Heart left ventricle (tissue), 16 donors: ENCODE measurements around the gene CKAP5. TPM values are rescaled to one million over a fixed set of nuclear protein-coding genes. Genes with fewer than 3 reads are reported as not detected.

Experiments used
- ATAC-seq, 4 donors: fragments of 200-7000 bp; cut with Tn5 transposase; one replicate each; pipeline ENCODE4 v1.9.1; 2020 to 2022; ENCODE audit warnings: moderate library complexity in 4 of 4, mild to moderate bottlenecking in 3 of 4, moderate number of reproducible peaks in 1 of 4
- DNase-seq, 5 donors: peaks; one replicate each; pipeline ENCODE4 v3.0.0-alpha.2; 2020
- H3K27ac ChIP-seq, 12 donors: fragments of 200-600 bp; sonication (generic) in 4 of 12; one replicate each; pipeline versions ENCODE4 v1.5.0 to v1.8.0; 2016 to 2022; ENCODE audit warnings: mild to moderate bottlenecking in 2 of 12
- H3K27me3 ChIP-seq, 9 donors: fragments of 200-600 bp; sonication (generic) in 2 of 9; one replicate each; pipeline versions ENCODE4 v1.5.1 to v1.8.0; 2016 to 2022; ENCODE audit warnings: mild to moderate bottlenecking in 3 of 9
- H3K36me3 ChIP-seq, 9 donors: fragments of 200-600 bp; sonication (generic) in 2 of 9; one replicate each; pipeline versions ENCODE4 v1.5.0 to v1.8.0; 2018 to 2022; ENCODE audit warnings: mild to moderate bottlenecking in 2 of 9
- H3K4me1 ChIP-seq, 12 donors: fragments of 200-600 bp; sonication (generic) in 4 of 12; one replicate each; pipeline versions ENCODE4 v1.5.0 to v1.8.0; 2016 to 2022; ENCODE audit warnings: mild to moderate bottlenecking in 3 of 12
- H3K4me3 ChIP-seq, 12 donors: fragments of 200-600 bp; sonication (generic) in 4 of 12; one replicate each; pipeline versions ENCODE4 v1.5.0 to v1.8.0; 2017 to 2022; ENCODE audit warnings: mild to moderate bottlenecking in 9 of 12, moderate library complexity in 4 of 12
- H3K9me3 ChIP-seq, 12 donors: fragments of 200-600 bp; sonication (generic) in 4 of 12; one replicate each; pipeline versions ENCODE4 v1.5.0 to v1.8.0; 2016 to 2022; ENCODE audit warnings: mild to moderate bottlenecking in 1 of 12
- POLR2A ChIP-seq, 2 donors: fragments of 450-650 bp; IDR thresholded peaks; one replicate each; pipeline ENCODE4 v1.6.1; 2017; ENCODE audit warnings: antibody characterized with exemption in 2 of 2, mild to moderate bottlenecking in 2 of 2, moderate library complexity in 2 of 2
- WGBS, 4 donors: extraction: QIAGEN DNeasy Blood & Tissue Kit in 2 of 4; methylation state at CpG; one replicate each; pipeline versions ENCODE4 v1.1.5 to v1.1.7; 2013 to 2018; 5-methylcytosine and 5-hydroxymethylcytosine counted together
- intact Hi-C, 10 donors: fragments of 100-400 bp; cut with DNase I; formaldehyde crosslinking; loops; one replicate each; pipeline versions ENCODE4 v1.11.1 to v1.14.2; 2022
- polyA plus RNA-seq, 2 donors: library from polyadenylated mRNA; stranded (reverse); fragments of 200-250 nt; gene quantifications; one replicate each; pipeline ENCODE4 v1.2.3, GENCODE V29; 2013
- total RNA-seq, 9 donors: library from RNA; depleted of rRNA in 2 of 9; stranded (reverse); fragments of >200 nt in 2 of 9; fragmentation: NEBNext Ultra II Directional in 3 of 9; extraction: Animal tissue kit (Norgen Biotek cat#: 25700) in 3 of 9; gene quantifications; one replicate each; pipeline versions ENCODE4 v1.1.0 to v1.2.4, GENCODE V29; 2016 to 2023
- TF ChIP-seq, protein P1 (sequence below), 12 donors: fragments of 200-600 bp; sonication (generic) in 4 of 12; IDR thresholded peaks; one replicate each; pipeline versions ENCODE4 v1.5.0 to v1.8.0; 2018 to 2022; ENCODE audit warnings: antibody characterized with exemption in 12 of 12, mild to moderate bottlenecking in 5 of 12
- donor health status: ischemic (EF 13 %, LVEDD 7.1; RV severe dilation, severe dysfunction).
- donor health status: healthy with polysubstance abuse.
- donor health status: DM: no; HTN: yes; CAD: no.
- donor health status: DM: no; HTN: no; CAD: no.
- donor health status: ischemic (EF 25% LVEDD 6.9; RV normal size, moderate dysfunction).
- donor health status: ischemic (EF 25% LVEDD 5.7; RV mildly dilated, moderate dysfunction).
- donor health status: healthy.
- donor health status: DM: yes; HTN: yes; CAD: no.
- donor health status: ischemic (EF 35%, LVEDD 5.7; RV mildly dilated, moderate dysfunction).
- donor health status: nonischemic (EF 11% LVEDD 7.7; RV severe dilation, severe dysfunction).
- donor health status: DM: yes; HTN: yes; CAD: no.
- donor health status: PGD.
- donor health status: ischemic (EF 29% LVEDD 5.4; RV normal size, mild dysfunction).
- donor health status: nonischemic (EF 23%, LVEDD 6.1; RV moderate dilation, normal function).

Gene CKAP5
- total and polyA plus RNA-seq, 11 donors: 12.3 to 108 (median 67.6) TPM

DNA sequence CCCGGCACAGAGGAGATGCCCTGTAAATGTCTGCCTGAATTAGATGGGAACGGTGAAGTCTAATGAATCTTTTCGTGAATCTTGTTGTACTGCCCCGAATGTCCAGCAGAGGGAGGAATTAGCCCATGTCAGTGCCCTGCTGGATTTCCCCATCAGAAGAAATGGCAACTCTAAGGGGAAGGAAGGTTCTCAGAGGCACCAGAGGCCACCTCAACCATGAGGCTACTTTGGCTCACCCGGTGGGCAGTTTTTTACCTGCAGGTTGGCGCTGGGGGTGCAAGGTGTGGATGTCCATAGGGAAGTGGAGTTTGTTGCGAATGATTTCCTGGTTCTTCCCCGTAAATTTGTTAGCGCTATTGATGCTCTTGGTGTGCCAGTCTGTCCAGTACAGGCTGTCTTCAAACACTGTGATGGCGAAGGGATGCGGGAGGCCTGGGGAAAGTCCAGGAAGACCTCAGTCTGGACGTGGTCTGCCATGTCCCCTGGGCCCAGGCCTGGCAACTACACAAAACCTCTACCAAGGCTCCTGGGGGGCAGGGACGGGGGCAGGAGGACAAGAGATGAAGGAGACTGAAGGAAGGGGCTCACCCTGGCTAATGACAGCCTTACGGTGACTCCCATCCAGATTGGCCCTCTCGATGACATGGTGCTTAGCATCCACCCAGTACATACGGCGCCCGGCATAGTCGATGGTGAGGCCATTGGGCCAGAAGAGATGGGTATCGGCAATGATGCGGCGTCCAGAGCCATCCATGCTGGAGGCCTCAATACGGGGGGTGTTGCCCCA lies 43.8 kb upstream of the CKAP5 start:
- H3K27ac ChIP-seq: no peak overlapping the region
- H3K4me1 ChIP-seq: no peaks in the 10 kb centered on the region
- peaks cover 0 to 57% (median 21%) of the 10 kb centered on the region in 9 donors for H3K36me3 ChIP-seq
- 66 to 68% (median 67%) methylated on average over 23 of the region's 23 CpGs for WGBS, 4 donors
- ATAC-seq: peak; percentile 40 to 84 (median 81)
- intact Hi-C loops: loop anchor here (1.0 to 10.0 kb wide), 6 partner anchors 263 to 467 kb away; partner anchors contain the start of gene MYBPC3 (in 2 of the 10)
- no peak overlapping the region for H3K4me3 ChIP-seq
- H3K9me3 ChIP-seq: no peaks in the 10 kb centered on the region
- TF ChIP-seq POLR2A (IDR thresholded peaks at IDR 0.05): no peak
- TF ChIP-seq, protein P1, sequence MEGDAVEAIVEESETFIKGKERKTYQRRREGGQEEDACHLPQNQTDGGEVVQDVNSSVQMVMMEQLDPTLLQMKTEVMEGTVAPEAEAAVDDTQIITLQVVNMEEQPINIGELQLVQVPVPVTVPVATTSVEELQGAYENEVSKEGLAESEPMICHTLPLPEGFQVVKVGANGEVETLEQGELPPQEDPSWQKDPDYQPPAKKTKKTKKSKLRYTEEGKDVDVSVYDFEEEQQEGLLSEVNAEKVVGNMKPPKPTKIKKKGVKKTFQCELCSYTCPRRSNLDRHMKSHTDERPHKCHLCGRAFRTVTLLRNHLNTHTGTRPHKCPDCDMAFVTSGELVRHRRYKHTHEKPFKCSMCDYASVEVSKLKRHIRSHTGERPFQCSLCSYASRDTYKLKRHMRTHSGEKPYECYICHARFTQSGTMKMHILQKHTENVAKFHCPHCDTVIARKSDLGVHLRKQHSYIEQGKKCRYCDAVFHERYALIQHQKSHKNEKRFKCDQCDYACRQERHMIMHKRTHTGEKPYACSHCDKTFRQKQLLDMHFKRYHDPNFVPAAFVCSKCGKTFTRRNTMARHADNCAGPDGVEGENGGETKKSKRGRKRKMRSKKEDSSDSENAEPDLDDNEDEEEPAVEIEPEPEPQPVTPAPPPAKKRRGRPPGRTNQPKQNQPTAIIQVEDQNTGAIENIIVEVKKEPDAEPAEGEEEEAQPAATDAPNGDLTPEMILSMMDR (IDR thresholded peaks at IDR 0.05): peak; percentile 70 to 92 (median 83)
- peak in 4 of 5 donors; percentile 48 to 63 (median 58) for DNase-seq
- H3K27me3 ChIP-seq: peaks cover 0 to 4% (median 0%) of the 10 kb centered on the region in 9 donors

GRCh38 chr11:46889251-46889650 lies 43.2 kb upstream of the CKAP5 start:
- H3K9me3 ChIP-seq: no peaks in the 10 kb centered on the region
- H3K4me3 ChIP-seq: no peak overlapping the region
- 69 to 88% (median 81%) methylated on average over 5 to 7 of the region's 7 CpGs for WGBS, 4 donors
- H3K4me1 ChIP-seq: no peaks in the 10 kb centered on the region
- peaks cover 0 to 4% (median 0%) of the 10 kb centered on the region in 9 donors for H3K27me3 ChIP-seq
- ATAC-seq (peak in 2 of 4 donors; percentile 19 to 38), DNase-seq (no peak)
- H3K27ac ChIP-seq: no peak overlapping the region
- peaks cover 0 to 53% (median 21%) of the 10 kb centered on the region in 9 donors for H3K36me3 ChIP-seq
- intact Hi-C loops: loop anchor here (1.0 to 10.0 kb wide), 6 partner anchors 264 to 468 kb away; partner anchors contain the start of gene MYBPC3 (in 1 of the 10)
- TF ChIP-seq, protein P1 (IDR thresholded peaks at IDR 0.05): no peak
- no peak for TF ChIP-seq POLR2A (IDR thresholded peaks at IDR 0.05)

DNA sequence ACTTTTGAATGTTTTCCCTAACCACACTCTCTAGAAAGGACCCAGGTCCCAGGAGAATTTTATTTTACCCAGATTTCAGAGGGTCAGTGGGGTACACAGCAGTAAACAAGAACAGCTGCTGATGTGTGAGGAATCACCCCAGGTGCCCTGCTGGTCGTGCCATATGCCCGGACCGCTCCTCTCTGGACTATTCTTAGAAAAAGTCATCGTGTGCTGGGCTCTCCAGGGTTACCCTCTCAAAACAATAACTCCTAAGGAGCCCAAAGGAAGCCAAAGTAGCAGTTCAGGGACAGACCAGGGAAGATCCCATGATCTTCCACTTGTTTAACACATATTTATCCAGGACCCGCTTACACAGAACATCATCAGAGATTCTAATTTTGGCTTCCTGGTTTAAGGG lies 42.6 kb upstream of the CKAP5 start:
- H3K4me3 ChIP-seq: no peak overlapping the region
- peaks cover 0 to 4% (median 0%) of the 10 kb centered on the region in 9 donors for H3K27me3 ChIP-seq
- no peak overlapping the region for H3K27ac ChIP-seq
- H3K9me3 ChIP-seq: no peaks in the 10 kb centered on the region
- H3K4me1 ChIP-seq: no peaks in the 10 kb centered on the region
- intact Hi-C loops: loop anchor here (1.0 to 10.0 kb wide), 6 partner anchors 264 to 469 kb away; partner anchors contain the start of gene MYBPC3 (in 1 of the 10)
- DNase-seq: no peak
- WGBS, 4 donors: 80 to 89% (median 86%) methylated on average over 5 of the region's 5 CpGs
- no peak for ATAC-seq
- H3K36me3 ChIP-seq: peaks cover 0 to 54% (median 24%) of the 10 kb centered on the region in 9 donors
- TF ChIP-seq, protein P1 (IDR thresholded peaks at IDR 0.05): no peak
- no peak for TF ChIP-seq POLR2A (IDR thresholded peaks at IDR 0.05)

GRCh38 chr11:46886211-46886610 lies 40.1 kb upstream of the CKAP5 start:
- H3K9me3 ChIP-seq: no peaks in the 10 kb centered on the region
- peaks cover 0 to 45% (median 24%) of the 10 kb centered on the region in 9 donors for H3K36me3 ChIP-seq
- no peak overlapping the region for H3K4me3 ChIP-seq
- peaks cover 0 to 4% (median 0%) of the 10 kb centered on the region in 9 donors for H3K27me3 ChIP-seq
- ATAC-seq: no peak
- intact Hi-C loops: loop anchor here in 2 of 10 donors (5.0 to 10.0 kb wide), 2 partner anchors 469 to 471 kb away; partner anchors contain the start of gene MYBPC3 (in 1 of the 2)
- 86 to 93% (median 88%) methylated on average over 10 to 11 of the region's 11 CpGs for WGBS, 4 donors
- DNase-seq: no peak
- H3K4me1 ChIP-seq: no peaks in the 10 kb centered on the region
- TF ChIP-seq, protein P1 (IDR thresholded peaks at IDR 0.05): no peak
- no peak for TF ChIP-seq POLR2A (IDR thresholded peaks at IDR 0.05)
- no peak overlapping the region for H3K27ac ChIP-seq
